PC-3 (cell line): ENCODE measurements around the gene PPT2. TPM values are rescaled to one million over a fixed set of nuclear protein-coding genes. Genes with fewer than 3 reads are reported as not detected.

Source experiments
- ATAC-seq: fragments of 200-7000 bp; cut with Tn5 transposase; 2 replicates; pipeline ENCODE4 v1.9.1; 2020; ENCODE audit warnings: mild to moderate bottlenecking, moderate library complexity
- BruUV-seq: library from RNA; stranded (reverse); fragments of 400-500 nt; replicated peaks from 2 replicates; lab custom pipeline; 2021; lab: Mats Ljungman, UMichigan
- CTCF ChIA-PET: fragments of 300-600 bp; sonication (Branson Sonifier 250); formaldehyde crosslinking; loops from one replicate; lab custom pipeline; 2022; ENCODE audit warnings: antibody characterized with exemption; lab: Charles Lee
- POLR2A ChIA-PET: fragments of 300-600 bp; sonication (Branson Sonifier 250); formaldehyde crosslinking; loops from one replicate; lab custom pipeline; 2022; ENCODE audit warnings: antibody characterized with exemption; ENCODE audit not compliant: unreplicated experiment; lab: Charles Lee
- DNase-seq: peaks from one replicate; pipeline ENCODE4 v3.0.0-alpha.2; 2015
- H2AFZ ChIP-seq: fragments of 300-600 bp; sonication (generic); 2 replicates; pipeline ENCODE4 v1.6.0; 2016; ENCODE audit warnings: antibody characterized with exemption, low read length
- H3F3A ChIP-seq: fragments of 300-600 bp; sonication (generic); one replicate; pipeline ENCODE4 v1.6.0; 2017; ENCODE audit warnings: antibody characterized with exemption, low read length, control low read depth, mild to moderate bottlenecking; ENCODE audit not compliant: unreplicated experiment
- H3K27ac ChIP-seq: fragments of 300-600 bp; sonication (generic); 2 replicates; pipeline ENCODE4 v1.5.1; 2016; ENCODE audit warnings: mild to moderate bottlenecking, low read length
- H3K27me3 ChIP-seq: fragments of 300-600 bp; sonication (generic); 2 replicates; pipeline ENCODE4 v1.6.1; 2016; ENCODE audit warnings: low read length, mixed read lengths
- H3K36me3 ChIP-seq: fragments of 300-600 bp; sonication (generic); 2 replicates; pipeline ENCODE4 v1.6.1; 2016; ENCODE audit warnings: low read depth, mixed run types, low read length, mixed read lengths
- H3K4me1 ChIP-seq: fragments of 300-600 bp; sonication (generic); 2 replicates; pipeline ENCODE4 v1.5.1; 2016; ENCODE audit warnings: low read length; ENCODE audit not compliant: insufficient read depth
- H3K4me2 ChIP-seq: fragments of 300-600 bp; sonication (generic); 2 replicates; pipeline ENCODE4 v1.6.0; 2016; ENCODE audit warnings: low read length
- H3K4me3 ChIP-seq: fragments of 300-600 bp; sonication (generic); 2 replicates; pipeline ENCODE4 v1.5.1; 2016; ENCODE audit warnings: mild to moderate bottlenecking, low read length, mixed read lengths
- H3K79me2 ChIP-seq: fragments of 300-600 bp; sonication (generic); 2 replicates; pipeline ENCODE4 v1.6.1; 2017; ENCODE audit warnings: low read length, mixed read lengths
- H3K9ac ChIP-seq: fragments of 300-600 bp; sonication (generic); 2 replicates; pipeline ENCODE4 v1.6.0; 2016; ENCODE audit warnings: mild to moderate bottlenecking, low read length
- H3K9me2 ChIP-seq: fragments of 300-600 bp; sonication (generic); replicated peaks from 2 replicates; pipeline ENCODE4 v1.6.1; 2016; ENCODE audit warnings: mixed run types, low read length, mixed read lengths
- H3K9me3 ChIP-seq: fragments of 300-600 bp; sonication (generic); 2 replicates; pipeline ENCODE4 v1.6.1; 2016; ENCODE audit warnings: low read length, mixed read lengths
- H4K20me1 ChIP-seq: fragments of 300-600 bp; sonication (generic); 2 replicates; pipeline ENCODE4 v1.6.1; 2016; ENCODE audit warnings: low read length, mixed read lengths
- EZH2 ChIP-seq: fragments of 300-600 bp; sonication (generic); IDR thresholded peaks from one replicate; pipeline ENCODE4 v1.6.1; 2017; ENCODE audit warnings: antibody characterized with exemption, mild to moderate bottlenecking, low read length; ENCODE audit not compliant: unreplicated experiment
- EZH2phosphoT487 ChIP-seq: fragments of 300-600 bp; sonication (generic); IDR thresholded peaks from 2 replicates; pipeline ENCODE4 v1.6.1; 2018; ENCODE audit warnings: mild to moderate bottlenecking, antibody characterized with exemption, low read length, borderline replicate concordance
- intact Hi-C: fragments of 100-400 bp; cut with micrococcal nuclease; formaldehyde crosslinking; loops from 2 replicates; pipeline ENCODE4 v1.9.0; 2023
- total RNA-seq: library from RNA; depleted of rRNA; stranded (reverse); fragments of >200 nt; gene quantifications from 2 replicates; pipeline ENCODE4 v1.2.3, GENCODE V29; 2014
- TF ChIP-seq, protein P1 (sequence below): fragments of 300-600 bp; sonication (generic); conservative IDR thresholded peaks from 2 replicates; pipeline ENCODE4 v1.5.1; 2017; ENCODE audit warnings: antibody characterized with exemption, low read depth, mild to moderate bottlenecking, low read length

The PPT2 gene
- total RNA-seq, 1 experiment from 2014 or later: 30.8 TPM

DNA sequence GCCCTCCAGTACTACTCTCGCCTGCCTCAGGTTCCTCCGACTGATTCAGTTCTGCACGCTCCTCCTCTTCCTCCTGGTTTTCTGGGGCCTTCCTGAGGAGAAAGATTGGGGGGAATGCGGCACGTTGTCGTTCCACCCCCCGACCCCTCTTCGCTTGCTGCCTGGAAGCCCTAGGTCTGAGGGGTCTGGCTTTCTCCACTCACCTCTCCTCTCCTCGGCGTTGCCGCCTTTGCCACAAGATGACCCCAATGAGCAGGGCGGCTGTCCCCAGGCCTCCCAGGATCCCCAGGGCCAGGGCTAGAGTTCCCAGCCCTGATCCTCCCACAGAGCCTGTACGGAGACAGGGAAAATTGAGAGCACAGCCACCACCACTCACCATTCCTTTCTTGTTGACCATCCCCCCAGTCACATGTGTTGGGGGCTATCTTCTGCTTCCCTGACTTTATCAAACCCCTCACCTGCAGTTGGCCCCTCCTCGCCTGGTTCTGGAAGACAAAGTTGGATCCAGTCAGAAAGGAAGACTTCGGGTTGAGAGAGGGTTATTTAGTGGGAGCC, 27.3 kb downstream of the PPT2 start:
- H4K20me1 ChIP-seq: no peaks in the 10 kb centered on the region
- no peaks in the 10 kb centered on the region for H3K9me2 ChIP-seq
- no peak overlapping the region for H2AFZ ChIP-seq
- TF ChIP-seq EZH2phosphoT487: no peak
- no peak for TF ChIP-seq EZH2
- TF ChIP-seq, protein P1, sequence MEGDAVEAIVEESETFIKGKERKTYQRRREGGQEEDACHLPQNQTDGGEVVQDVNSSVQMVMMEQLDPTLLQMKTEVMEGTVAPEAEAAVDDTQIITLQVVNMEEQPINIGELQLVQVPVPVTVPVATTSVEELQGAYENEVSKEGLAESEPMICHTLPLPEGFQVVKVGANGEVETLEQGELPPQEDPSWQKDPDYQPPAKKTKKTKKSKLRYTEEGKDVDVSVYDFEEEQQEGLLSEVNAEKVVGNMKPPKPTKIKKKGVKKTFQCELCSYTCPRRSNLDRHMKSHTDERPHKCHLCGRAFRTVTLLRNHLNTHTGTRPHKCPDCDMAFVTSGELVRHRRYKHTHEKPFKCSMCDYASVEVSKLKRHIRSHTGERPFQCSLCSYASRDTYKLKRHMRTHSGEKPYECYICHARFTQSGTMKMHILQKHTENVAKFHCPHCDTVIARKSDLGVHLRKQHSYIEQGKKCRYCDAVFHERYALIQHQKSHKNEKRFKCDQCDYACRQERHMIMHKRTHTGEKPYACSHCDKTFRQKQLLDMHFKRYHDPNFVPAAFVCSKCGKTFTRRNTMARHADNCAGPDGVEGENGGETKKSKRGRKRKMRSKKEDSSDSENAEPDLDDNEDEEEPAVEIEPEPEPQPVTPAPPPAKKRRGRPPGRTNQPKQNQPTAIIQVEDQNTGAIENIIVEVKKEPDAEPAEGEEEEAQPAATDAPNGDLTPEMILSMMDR: no peak
- DNase-seq (no peak), ATAC-seq (no peak)
- no peaks in the 10 kb centered on the region for H3F3A ChIP-seq
- no peak overlapping the region for H3K27ac ChIP-seq
- H3K9ac ChIP-seq: no peak overlapping the region
- no peaks in the 10 kb centered on the region for H3K9me3 ChIP-seq
- peaks cover 5% of the 10 kb centered on the region for H3K36me3 ChIP-seq
- ChIA-PET POLR2A (no interaction called here), CTCF (no interaction called here)
- no peak overlapping the region for H3K4me3 ChIP-seq
- no peak overlapping the region for H3K4me2 ChIP-seq
- intact Hi-C loops: no loop called here
- no peaks in the 10 kb centered on the region for H3K27me3 ChIP-seq
- no TSS peak for BruUV-seq
- H3K79me2 ChIP-seq: peaks cover 12% of the 10 kb centered on the region
- H3K4me1 ChIP-seq: peaks cover 22% of the 10 kb centered on the region

DNA sequence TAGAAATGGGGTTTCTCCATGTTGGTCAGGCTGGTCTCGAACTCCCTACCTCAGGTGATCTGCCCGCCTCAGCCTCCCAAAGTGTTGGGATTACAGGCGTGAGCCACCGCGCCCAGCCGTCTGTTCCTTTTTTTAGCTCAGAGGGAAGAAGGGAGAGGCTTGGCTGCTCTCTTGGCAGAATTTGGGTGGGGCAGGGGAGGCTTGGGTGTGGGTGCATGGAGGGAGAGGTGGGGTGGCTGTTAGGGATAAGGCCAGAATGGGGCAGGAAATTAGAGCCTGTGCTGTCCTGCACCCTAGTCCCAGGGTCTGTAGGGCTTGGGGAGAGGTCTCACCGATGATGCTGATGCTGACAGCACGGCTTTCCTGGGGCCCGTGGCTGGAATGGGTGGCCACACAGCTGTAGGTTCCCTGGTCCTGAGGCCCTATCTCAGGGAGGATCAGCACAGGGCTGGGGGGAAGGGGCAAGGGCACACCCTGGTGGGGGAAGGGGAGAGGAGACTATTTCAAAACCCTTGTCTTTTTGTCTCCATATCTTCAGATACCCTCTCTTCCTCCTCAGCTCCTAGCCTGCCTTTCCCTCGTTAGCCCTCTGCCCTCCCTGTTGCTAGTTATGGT, 28.1 kb downstream of the PPT2 start:
- H3K4me2 ChIP-seq: no peak overlapping the region
- H3K4me1 ChIP-seq: peaks cover 14% of the 10 kb centered on the region
- intact Hi-C loops: no loop called here
- no TSS peak for BruUV-seq
- H3K4me3 ChIP-seq: no peak overlapping the region
- peaks cover 5% of the 10 kb centered on the region for H3K36me3 ChIP-seq
- H4K20me1 ChIP-seq: no peaks in the 10 kb centered on the region
- no peaks in the 10 kb centered on the region for H3F3A ChIP-seq
- ChIA-PET POLR2A (interaction anchor here (0.6 kb wide), 1 partner anchor 14 kb away, joined by 3 read pairs; no protein-coding TSS in a partner anchor), CTCF (no interaction called here)
- peaks cover 12% of the 10 kb centered on the region for H3K79me2 ChIP-seq
- no peak for DNase-seq
- no peak overlapping the region for H2AFZ ChIP-seq
- no peaks in the 10 kb centered on the region for H3K9me3 ChIP-seq
- no peaks in the 10 kb centered on the region for H3K27me3 ChIP-seq
- no peak overlapping the region for H3K27ac ChIP-seq
- TF ChIP-seq, protein P1: no peak
- ATAC-seq: no peak
- no peak overlapping the region for H3K9ac ChIP-seq
- no peaks in the 10 kb centered on the region for H3K9me2 ChIP-seq

DNA sequence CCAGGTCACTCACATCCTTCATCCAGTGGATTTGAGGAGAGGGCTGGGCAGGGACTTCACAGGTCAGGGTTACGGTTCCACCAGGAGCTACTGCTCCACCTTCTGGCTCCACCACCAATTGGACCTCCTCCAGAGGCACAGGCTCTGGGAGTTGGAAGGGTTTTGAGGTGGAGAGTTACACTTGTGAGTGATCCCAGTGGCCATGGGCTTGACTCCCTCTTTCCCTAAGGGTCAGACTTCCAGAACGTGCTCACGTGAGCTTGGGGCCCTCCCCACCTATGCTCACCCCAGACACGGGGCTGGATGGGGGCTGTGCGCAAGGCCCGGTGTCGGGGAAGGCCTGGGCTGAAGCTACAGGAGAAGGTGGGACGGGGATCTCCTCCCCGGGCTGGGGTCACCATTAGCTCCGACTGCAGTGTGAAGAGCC, 28.6 kb downstream of the PPT2 start:
- ChIA-PET POLR2A (interaction anchor here (0.5 kb wide), 1 partner anchor 14 kb away, joined by 3 read pairs; no protein-coding TSS in a partner anchor), CTCF (no interaction called here)
- intact Hi-C loops: no loop called here
- no peaks in the 10 kb centered on the region for H3K27me3 ChIP-seq
- H3K79me2 ChIP-seq: peaks cover 12% of the 10 kb centered on the region
- H2AFZ ChIP-seq: no peak overlapping the region
- peaks cover 9% of the 10 kb centered on the region for H3K4me1 ChIP-seq
- H3K27ac ChIP-seq: no peak overlapping the region
- H3K9me2 ChIP-seq: no peaks in the 10 kb centered on the region
- H3K9ac ChIP-seq: no peak overlapping the region
- BruUV-seq: no TSS peak
- H3K4me2 ChIP-seq: no peak overlapping the region
- no peak for TF ChIP-seq EZH2
- no peak for TF ChIP-seq EZH2phosphoT487
- TF ChIP-seq, protein P1: no peak
- H3K4me3 ChIP-seq: no peak overlapping the region
- no peaks in the 10 kb centered on the region for H3F3A ChIP-seq
- H3K9me3 ChIP-seq: no peaks in the 10 kb centered on the region
- no peak for DNase-seq
- no peaks in the 10 kb centered on the region for H4K20me1 ChIP-seq
- peaks cover 5% of the 10 kb centered on the region for H3K36me3 ChIP-seq
- no peak for ATAC-seq
